ENCODE data around the gene FMNL1. TPM values are rescaled to one million over a fixed set of nuclear protein-coding genes. Genes with fewer than 3 reads are reported as not detected.

FMNL1 gene
- total and polyA plus RNA-seq, 7 donors = 8.9 to 35.5 (median 11.0) TPM

GRCh38 chr17:45220079-45220478, 1.6 kb upstream of the FMNL1 start:
- H3K4me1 ChIP-seq = peaks cover 0 to 20% (median 14%) of the 10 kb centered on the region in 4 donors
- H3K27ac ChIP-seq = no peak overlapping the region
- no peaks in the 10 kb centered on the region for H3K9me3 ChIP-seq
- intact Hi-C loops (cut with DNase I) = loop anchor here (5.0 kb wide), 1 partner anchor 97 kb away; the partner anchor contains the start of gene MAP3K14
- no peak for DNase-seq
- no peaks in the 10 kb centered on the region for H3K36me3 ChIP-seq
- H3K27me3 ChIP-seq = peaks cover 7 to 31% (median 18%) of the 10 kb centered on the region in 3 donors
- no peak for TF ChIP-seq POLR2AphosphoS5 (IDR thresholded peaks at IDR 0.05)
- TF ChIP-seq EP300 (IDR thresholded peaks at IDR 0.05) = no peak
- no peak for TF ChIP-seq POLR2A (IDR thresholded peaks at IDR 0.05)
- TF ChIP-seq CTCF (IDR thresholded peaks at IDR 0.05) = no peak
- WGBS, 2 donors = 78 to 81% methylated on average over 3 of the region's 3 CpGs
- no peak overlapping the region for H3K4me3 ChIP-seq

- peaks cover 7 to 31% (median 18%) of the 10 kb centered on the region in 3 donors for H3K27me3 ChIP-seq
- TF ChIP-seq CTCF (IDR thresholded peaks at IDR 0.05) (no peak), EP300 (IDR thresholded peaks at IDR 0.05) (no peak), POLR2A (IDR thresholded peaks at IDR 0.05) (no peak), POLR2AphosphoS5 (IDR thresholded peaks at IDR 0.05) (no peak)
- H3K4me3 ChIP-seq = peak overlapping the region; percentile 21 to 57 (median 56)
- peak overlapping the region; percentile 55 to 75 (median 63) for H3K27ac ChIP-seq
- peaks cover 0 to 20% (median 14%) of the 10 kb centered on the region in 4 donors for H3K4me1 ChIP-seq
- no peaks in the 10 kb centered on the region for H3K9me3 ChIP-seq
- H3K36me3 ChIP-seq = no peaks in the 10 kb centered on the region
- intact Hi-C loops (cut with DNase I) = loop anchor here (5.0 kb wide), 1 partner anchor 95 kb away; the partner anchor contains the start of gene MAP3K14
- DNase-seq = no peak
- WGBS, 2 donors = 0 to 1% methylated on average over 38 of the region's 38 CpGs
Measured at GRCh38 chr17:45222014-45222288, 266 bp downstream of the FMNL1 start.

GRCh38 chr17:45222289-45222995, 757 bp downstream of the FMNL1 start:
- Histone ChIP-seq H3K27ac (peak overlapping the region; percentile 55 to 75 (median 63)), H3K27me3 (peaks cover 7 to 31% (median 18%) of the 10 kb centered on the region in 3 donors), H3K4me3 (peak overlapping the region in 3 of 4 donors; percentile 56 to 57 (median 56)), H3K9me3 (no peaks in the 10 kb centered on the region), H3K4me1 (peaks cover 0 to 22% (median 14%) of the 10 kb centered on the region in 4 donors), H3K36me3 (no peaks in the 10 kb centered on the region)
- no peak for DNase-seq
- intact Hi-C loops (cut with DNase I) = loop anchor here (5.0 kb wide), 1 partner anchor 95 kb away; the partner anchor contains the start of gene MAP3K14
- TF ChIP-seq EP300 (IDR thresholded peaks at IDR 0.05) = no peak
- TF ChIP-seq POLR2AphosphoS5 (IDR thresholded peaks at IDR 0.05) = no peak
- no peak for TF ChIP-seq CTCF (IDR thresholded peaks at IDR 0.05)
- no peak for TF ChIP-seq POLR2A (IDR thresholded peaks at IDR 0.05)
- 10 to 19% methylated on average over 33 of the region's 33 CpGs for WGBS, 2 donors

GRCh38 chr17:45222996-45223538, 1.4 kb downstream of the FMNL1 start:
- H3K4me3 ChIP-seq = peak overlapping the region in 3 of 4 donors; percentile 56 to 57 (median 56)
- H3K27ac ChIP-seq = peak overlapping the region; percentile 18 to 75 (median 63)
- H3K36me3 ChIP-seq = no peaks in the 10 kb centered on the region
- no peaks in the 10 kb centered on the region for H3K9me3 ChIP-seq
- intact Hi-C loops (cut with DNase I) = loop anchor here (5.0 kb wide), 1 partner anchor 94 kb away; the partner anchor contains the start of gene MAP3K14
- WGBS, 2 donors = 45 to 72% methylated on average over 8 of the region's 8 CpGs
- DNase-seq = no peak
- H3K4me1 ChIP-seq = peaks cover 0 to 28% (median 17%) of the 10 kb centered on the region in 4 donors
- TF ChIP-seq CTCF (IDR thresholded peaks at IDR 0.05) (no peak), EP300 (IDR thresholded peaks at IDR 0.05) (no peak), POLR2AphosphoS5 (IDR thresholded peaks at IDR 0.05) (no peak), POLR2A (IDR thresholded peaks at IDR 0.05) (no peak)
- H3K27me3 ChIP-seq = peaks cover 7 to 31% (median 18%) of the 10 kb centered on the region in 3 donors
